Measurements from ENCODE around the gene GABRD. TPM values are rescaled to one million over a fixed set of nuclear protein-coding genes. Genes with fewer than 3 reads are reported as not detected.

GABRD gene
- total and polyA plus RNA-seq, 2 donors from 2014 or later: 0.63 to 1.1 TPM

DNA sequence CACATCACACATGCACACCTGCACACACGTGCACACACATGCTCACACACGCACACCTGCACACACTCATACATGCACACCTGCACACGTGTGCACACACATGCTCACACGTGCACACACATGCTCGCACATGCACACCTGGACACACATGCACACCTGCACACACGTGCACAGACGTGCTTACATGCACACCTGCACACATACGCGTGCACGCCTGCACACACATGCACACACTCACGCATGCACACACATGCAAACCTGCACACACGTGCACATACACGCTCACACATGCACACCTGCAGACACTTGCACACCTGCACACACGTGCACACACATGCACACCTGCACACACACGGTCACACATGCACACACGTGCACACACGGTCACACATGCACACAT is 48.1 kb upstream of the GABRD start:
- Histone ChIP-seq H3K4me1 (ENCODE audit: control insufficient read depth in 2 of 3, insufficient read depth in 2 of 3, low read depth in 1 of 3, low read length in 3 of 3) (no peaks in the 10 kb centered on the region), H3K9ac (ENCODE audit: low read length in 3 of 3) (no peak overlapping the region), H3K9me3 (ENCODE audit: control insufficient read depth in 2 of 3, insufficient read depth in 1 of 3, low read length in 3 of 3) (no peaks in the 10 kb centered on the region), H3K27ac (ENCODE audit: low read depth in 2 of 2, low read length in 2 of 2) (no peak overlapping the region), H3K27me3 (ENCODE audit: control insufficient read depth, insufficient read depth, low read length) (no peaks in the 10 kb centered on the region), H3K4me3 (ENCODE audit: low read length in 3 of 3) (no peak overlapping the region), H3K36me3 (ENCODE audit: control insufficient read depth in 2 of 3, insufficient read depth in 3 of 3, low read length in 3 of 3) (no peaks in the 10 kb centered on the region)
- no peak for DNase-seq
- intact Hi-C loops (cut with DNase I): no loop called here
- TF ChIP-seq, protein P1, sequence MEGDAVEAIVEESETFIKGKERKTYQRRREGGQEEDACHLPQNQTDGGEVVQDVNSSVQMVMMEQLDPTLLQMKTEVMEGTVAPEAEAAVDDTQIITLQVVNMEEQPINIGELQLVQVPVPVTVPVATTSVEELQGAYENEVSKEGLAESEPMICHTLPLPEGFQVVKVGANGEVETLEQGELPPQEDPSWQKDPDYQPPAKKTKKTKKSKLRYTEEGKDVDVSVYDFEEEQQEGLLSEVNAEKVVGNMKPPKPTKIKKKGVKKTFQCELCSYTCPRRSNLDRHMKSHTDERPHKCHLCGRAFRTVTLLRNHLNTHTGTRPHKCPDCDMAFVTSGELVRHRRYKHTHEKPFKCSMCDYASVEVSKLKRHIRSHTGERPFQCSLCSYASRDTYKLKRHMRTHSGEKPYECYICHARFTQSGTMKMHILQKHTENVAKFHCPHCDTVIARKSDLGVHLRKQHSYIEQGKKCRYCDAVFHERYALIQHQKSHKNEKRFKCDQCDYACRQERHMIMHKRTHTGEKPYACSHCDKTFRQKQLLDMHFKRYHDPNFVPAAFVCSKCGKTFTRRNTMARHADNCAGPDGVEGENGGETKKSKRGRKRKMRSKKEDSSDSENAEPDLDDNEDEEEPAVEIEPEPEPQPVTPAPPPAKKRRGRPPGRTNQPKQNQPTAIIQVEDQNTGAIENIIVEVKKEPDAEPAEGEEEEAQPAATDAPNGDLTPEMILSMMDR (IDR thresholded peaks at IDR 0.05; ENCODE audit: borderline replicate concordance, extremely low read depth, insufficient read depth): no peak
- no peak for FAIRE-seq

DNA sequence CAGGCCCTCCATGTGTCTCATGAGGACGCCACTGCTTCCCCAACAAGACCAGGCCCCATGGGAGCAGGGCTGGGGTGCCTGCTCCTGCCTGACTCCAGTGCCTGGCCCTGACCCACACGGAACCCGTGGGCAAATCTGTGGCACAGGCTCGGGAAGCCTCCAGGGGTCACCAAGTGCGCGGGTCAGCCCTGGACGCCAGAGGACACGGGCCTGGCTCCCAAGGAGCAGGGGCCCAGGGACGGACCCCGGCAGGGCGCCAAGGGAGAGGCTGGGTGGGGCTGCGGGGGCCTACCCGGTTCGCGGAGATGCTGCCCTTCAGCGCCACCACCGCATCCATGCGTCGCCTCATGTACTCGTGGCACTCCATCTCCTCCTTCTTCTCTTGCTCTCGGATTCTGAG is 47.5 kb upstream of the GABRD start:
- Histone ChIP-seq H3K27ac (ENCODE audit: low read depth in 2 of 2, low read length in 2 of 2) (no peak overlapping the region), H3K9ac (ENCODE audit: low read length in 3 of 3) (no peak overlapping the region), H3K9me3 (ENCODE audit: control insufficient read depth in 2 of 3, insufficient read depth in 1 of 3, low read length in 3 of 3) (no peaks in the 10 kb centered on the region), H3K27me3 (ENCODE audit: control insufficient read depth, insufficient read depth, low read length) (no peaks in the 10 kb centered on the region), H3K4me1 (ENCODE audit: control insufficient read depth in 2 of 3, insufficient read depth in 2 of 3, low read depth in 1 of 3, low read length in 3 of 3) (no peaks in the 10 kb centered on the region), H3K4me3 (ENCODE audit: low read length in 3 of 3) (no peak overlapping the region), H3K36me3 (ENCODE audit: control insufficient read depth in 2 of 3, insufficient read depth in 3 of 3, low read length in 3 of 3) (no peaks in the 10 kb centered on the region)
- TF ChIP-seq, protein P1 (IDR thresholded peaks at IDR 0.05; ENCODE audit: borderline replicate concordance, extremely low read depth, insufficient read depth): no peak
- peak in 1 of 5 donors; percentile 72 for DNase-seq
- FAIRE-seq: no peak
- intact Hi-C loops (cut with DNase I): no loop called here

DNA sequence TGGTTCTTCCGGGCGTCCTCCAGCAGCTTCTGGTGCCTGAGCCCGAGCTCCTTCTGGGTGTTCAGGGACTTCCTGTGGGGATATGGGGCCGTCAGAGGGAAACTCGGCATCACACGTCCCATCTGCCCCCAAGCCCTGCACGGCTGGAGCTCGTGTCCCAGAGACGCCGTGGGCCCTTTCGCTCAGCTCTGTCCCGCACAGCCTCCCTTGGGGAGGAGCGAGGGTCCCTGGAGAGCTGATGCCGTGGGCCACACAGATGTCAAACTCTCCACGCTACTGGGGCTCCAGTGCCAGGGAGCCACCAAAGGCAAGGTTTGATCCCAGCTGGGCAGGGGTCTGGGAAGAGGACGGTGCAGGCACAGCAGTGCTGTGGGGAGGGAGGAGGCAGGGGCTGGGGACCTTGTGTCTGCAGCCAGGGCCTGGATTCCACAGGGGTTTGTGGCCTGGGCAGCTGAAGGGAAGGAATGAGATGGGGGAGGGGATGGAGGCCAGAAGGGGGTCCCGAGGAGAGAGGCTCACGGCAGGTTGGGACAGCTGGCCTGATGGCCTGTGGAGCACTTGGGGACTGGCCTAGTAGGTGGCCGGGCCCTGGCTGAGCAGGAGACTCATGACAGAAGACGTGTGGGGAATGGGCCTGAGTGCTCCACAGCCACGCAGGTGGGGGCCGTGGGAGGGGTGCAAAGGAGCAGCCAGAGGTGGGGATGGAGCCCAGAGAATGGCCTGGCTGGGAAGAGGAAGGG is 46.0 kb upstream of the GABRD start:
- Histone ChIP-seq H3K36me3 (ENCODE audit: control insufficient read depth in 2 of 3, insufficient read depth in 3 of 3, low read length in 3 of 3) (no peaks in the 10 kb centered on the region), H3K9ac (ENCODE audit: low read length in 3 of 3) (no peak overlapping the region), H3K4me3 (ENCODE audit: low read length in 3 of 3) (no peak overlapping the region), H3K9me3 (ENCODE audit: control insufficient read depth in 2 of 3, insufficient read depth in 1 of 3, low read length in 3 of 3) (no peaks in the 10 kb centered on the region), H3K27me3 (ENCODE audit: control insufficient read depth, insufficient read depth, low read length) (no peaks in the 10 kb centered on the region), H3K27ac (ENCODE audit: low read depth in 2 of 2, low read length in 2 of 2) (no peak overlapping the region), H3K4me1 (ENCODE audit: control insufficient read depth in 2 of 3, insufficient read depth in 2 of 3, low read depth in 1 of 3, low read length in 3 of 3) (no peaks in the 10 kb centered on the region)
- intact Hi-C loops (cut with DNase I): no loop called here
- TF ChIP-seq, protein P1 (IDR thresholded peaks at IDR 0.05; ENCODE audit: borderline replicate concordance, extremely low read depth, insufficient read depth): no peak
- FAIRE-seq: no peak
- no peak for DNase-seq
